DMS 273 treated with DMSO at 0.1 percent for 48 hours (cell line): Measurements from ENCODE around the gene ELMO1.

Experiments used
- DNase-seq: peaks from one replicate; lab custom pipeline; 2025; lab: John Stamatoyannopoulos, UW

ELMO1 gene

DNA sequence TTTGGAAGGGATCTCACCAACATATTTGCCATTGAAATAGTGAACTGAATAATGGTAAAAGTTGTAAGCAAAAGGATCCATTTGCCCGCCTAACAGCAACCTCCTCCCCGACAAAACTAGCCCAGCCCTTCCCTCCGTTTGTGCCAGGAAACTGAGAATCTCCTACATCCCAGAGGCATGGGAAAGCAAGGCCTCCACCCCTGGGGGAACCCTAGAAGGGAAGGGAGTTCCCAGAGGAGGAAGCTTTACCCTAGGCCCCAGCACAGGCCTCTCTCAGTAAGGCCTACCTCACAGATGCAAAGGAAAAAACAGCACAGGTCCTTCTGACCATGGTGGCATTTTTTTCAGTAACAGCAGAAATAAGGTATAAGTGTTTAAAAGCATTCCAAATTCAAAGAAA, 229.7 kb downstream of the ELMO1 start:
- no peak for DNase-seq

DNA sequence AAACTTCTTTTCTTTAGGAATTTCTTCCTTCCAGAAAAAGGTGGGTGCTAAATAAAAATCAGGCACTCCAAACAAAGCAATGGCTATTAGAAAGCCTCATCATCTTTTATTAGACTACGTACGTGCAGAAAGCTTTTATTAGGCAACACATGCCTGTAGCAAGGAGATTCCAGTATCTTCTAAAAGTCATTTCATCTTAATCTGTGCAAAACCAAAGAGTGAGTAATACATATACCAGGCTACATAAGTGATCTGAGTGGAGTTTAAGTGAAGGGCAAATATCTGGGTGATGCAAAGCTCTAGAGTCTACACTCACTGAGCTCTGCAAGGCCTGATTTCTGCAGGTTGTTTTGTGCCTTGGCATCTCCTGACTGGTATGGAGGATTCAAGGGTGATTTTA, 231.7 kb downstream of the ELMO1 start:
- no peak for DNase-seq

DNA sequence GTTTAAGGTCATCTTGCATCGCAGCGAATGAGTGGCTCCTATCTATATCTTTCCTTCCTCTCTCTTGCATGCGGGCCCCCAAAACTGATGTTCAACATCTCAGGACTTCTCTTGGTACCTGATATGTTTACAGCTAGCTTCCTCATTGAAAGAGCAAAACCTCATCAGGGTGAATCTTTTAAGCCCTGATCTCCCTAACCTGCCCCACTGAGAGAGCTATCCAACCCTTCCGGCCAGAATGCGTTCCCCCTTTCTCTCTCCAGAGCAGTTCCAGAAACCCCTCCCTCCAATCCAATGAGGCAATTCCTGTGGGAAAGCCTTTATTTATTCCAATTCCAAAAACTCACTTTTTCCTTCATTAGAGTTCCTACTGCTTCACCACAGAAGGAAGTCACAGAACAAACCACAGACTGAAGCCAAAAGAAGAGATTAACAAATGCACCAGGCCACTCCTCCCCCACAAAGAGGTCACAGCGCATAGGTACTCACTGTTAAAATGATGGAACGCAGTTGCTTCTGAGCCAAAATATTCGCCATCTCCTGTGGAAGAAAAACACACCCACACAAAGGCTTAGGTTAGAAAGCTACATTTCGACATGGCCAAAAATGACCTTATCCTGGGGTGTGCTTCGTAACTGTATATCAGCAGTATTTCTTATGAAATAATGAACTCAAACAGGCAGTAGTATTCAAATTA, 232.4 kb downstream of the ELMO1 start:
- DNase-seq: no peak

DNA sequence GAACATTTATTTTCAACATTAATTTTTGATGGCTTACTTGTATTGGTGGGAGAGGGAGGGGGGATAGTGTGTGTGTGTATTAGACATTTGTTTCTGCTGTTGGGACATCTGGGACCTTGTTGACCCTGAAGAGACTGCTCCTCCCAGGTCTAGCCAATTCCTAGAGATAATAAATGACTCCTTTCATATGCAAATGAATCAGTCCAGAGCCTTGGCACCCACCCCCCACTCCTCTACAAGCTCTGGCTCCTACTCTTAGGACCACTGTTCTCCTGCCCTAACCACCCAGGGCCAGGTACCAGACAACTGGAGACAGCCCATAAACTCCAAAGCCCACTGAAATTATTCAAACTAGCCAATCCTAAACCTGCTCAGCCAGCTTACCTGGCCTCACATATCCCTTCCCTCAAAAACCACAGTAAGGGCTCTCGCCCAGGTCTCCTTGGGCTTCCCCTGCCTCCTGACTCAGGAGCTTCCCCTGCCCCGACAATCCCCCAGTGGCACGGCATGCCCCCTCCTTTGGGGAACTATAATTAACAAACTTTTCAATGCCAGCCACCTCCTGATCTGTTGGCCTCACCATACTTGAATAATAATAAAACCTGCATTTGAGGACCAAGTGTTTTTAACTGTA, 233.3 kb downstream of the ELMO1 start:
- DNase-seq: no peak

DNA sequence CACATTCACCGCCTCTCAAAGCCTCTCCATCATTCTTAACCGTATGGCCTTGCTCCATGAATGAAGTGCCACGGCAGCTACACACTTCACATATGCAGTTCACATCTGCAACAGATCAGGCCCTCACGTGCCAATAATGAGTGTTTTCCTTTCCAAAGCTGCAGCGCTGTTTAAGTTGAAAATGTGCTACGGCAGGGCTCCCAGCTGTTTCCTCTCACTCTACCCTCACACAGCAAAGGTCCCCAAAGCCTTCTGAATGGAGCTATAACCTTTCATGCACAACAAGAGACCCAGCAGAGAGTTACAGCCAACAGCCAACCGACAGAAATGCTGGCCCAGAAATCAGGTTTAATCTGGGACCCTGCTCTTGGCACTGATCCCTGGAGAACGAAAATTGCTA, 236.1 kb downstream of the ELMO1 start:
- DNase-seq: no peak

DNA sequence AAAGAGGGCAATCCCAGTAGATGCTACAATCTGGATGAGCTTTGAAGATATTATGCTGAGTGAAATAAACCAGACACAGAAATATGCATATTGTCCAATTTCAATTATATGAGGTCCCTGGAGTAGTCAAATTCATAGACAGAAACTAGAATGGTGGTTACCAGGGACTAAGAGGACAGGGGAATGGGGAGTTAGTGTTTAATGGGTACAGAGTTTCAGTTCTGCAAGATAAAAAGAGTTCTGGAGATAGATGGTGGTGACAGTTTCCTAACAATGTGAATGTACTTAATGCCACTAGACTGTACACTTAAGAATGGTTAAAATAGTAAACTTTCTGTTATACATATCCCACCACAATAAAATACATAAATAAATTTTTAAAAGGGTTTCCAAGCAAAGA, 236.6 kb downstream of the ELMO1 start:
- no peak for DNase-seq

DNA sequence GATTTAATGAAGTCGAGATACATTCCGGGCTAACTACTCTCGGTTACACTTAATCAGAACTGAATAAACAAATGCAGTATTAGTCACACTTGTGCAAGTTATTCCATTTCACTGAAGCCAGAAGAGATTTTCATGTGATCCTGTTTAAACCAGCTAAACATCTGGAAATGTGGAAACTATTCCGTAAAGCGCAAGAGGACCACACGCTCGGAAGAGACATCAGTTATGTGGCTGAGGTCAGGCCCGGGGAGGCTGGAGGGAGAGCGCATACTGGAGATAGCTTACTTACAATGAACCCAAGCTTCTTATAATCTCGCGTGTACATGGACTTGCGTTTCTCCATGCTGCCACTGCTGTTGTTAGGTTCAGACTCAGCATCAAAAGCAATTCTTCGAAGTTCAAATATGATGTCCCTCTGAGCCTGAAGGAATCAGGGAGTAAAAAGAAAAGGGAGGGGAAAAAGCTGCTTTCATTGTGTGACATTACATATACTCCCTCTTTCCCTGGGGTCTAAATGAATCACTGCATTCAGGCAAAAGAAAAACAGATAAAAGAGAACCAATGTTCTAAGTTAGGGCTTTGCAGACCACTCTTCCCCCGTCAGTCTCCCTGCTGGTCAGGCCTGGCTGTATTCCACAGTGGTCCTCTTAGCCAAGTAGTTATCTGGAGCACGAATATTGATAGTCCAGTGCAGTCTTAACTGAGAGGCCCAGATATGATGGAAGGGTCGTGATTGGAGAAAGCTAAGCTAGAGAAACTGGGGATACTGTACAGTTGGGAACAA, 237.4 kb downstream of the ELMO1 start:
- no peak for DNase-seq

DNA sequence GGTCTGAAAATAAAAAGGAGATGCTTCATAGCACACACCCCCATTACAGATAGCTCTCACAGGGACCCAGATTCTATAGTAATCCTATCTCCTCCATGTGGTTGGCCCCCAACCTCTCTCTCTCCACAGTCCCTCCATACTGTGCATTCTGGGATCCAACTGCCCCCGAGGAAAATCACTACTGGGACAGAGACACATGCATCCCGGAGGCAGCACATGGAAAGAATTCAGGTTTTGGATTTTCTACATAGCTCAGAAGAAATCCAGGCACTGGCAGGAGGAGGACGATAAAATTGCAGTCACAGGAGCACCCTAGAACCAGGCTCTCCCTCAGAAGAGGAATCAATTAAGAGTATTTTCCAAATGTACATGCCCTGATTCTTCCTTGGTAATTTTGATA, 239.5 kb downstream of the ELMO1 start:
- DNase-seq: no peak

DNA sequence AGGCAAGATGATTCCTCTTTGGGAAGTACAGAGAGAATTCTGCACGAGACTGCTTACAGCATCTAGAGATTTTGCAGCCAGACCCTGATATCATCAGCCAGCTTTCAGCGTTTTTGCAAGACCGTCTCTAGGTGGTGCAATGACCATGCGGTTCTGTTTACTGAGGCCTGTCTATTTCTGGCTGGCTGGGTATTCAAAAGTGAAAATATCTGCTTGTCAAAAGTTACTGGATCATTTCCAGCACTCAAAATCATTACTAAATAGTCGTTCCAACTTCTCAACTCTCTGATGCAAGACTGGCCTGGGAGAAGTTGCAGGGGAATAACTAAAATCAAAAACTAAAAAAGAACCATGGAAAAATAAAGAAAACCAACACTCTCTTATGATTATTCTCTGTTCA, 240.1 kb downstream of the ELMO1 start:
- DNase-seq: peak; percentile 10

DNA sequence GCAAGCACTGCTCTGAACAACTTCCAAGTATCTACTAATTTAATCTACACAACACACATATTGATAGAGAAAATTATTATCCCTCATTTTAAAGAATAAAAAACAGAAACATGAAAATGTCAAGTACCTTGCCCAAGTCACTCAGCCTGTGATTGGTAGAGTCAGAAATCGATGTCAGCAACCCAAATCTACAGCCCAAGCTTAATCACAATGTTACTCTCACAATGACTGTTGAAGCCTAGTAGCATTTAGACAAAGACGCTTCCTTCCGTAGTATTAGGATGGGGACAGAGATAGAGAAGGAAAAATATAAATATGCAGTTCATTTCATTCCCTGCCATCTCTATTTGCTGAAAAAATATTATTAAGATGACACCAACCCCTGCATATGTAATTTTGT, 242.5 kb downstream of the ELMO1 start:
- no peak for DNase-seq

DNA sequence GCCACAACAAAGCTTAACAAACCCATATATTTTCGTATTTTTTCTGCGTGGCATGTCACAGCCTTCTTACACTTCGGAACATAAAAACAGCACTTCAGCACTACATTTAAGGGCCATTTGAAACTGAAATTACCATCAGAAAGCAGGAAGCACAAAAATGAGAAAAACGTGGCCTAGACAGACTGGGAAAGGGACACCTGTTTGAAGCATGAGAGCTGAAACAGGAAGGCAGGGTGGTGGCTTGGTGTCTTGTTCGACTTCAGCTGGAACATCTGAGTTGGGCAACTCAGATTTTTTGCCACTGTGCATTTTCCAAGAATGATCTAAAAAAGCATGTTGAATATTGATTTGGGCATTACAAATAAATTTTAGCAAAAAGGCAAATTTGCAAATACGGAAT, 243.2 kb downstream of the ELMO1 start:
- DNase-seq: no peak

DNA sequence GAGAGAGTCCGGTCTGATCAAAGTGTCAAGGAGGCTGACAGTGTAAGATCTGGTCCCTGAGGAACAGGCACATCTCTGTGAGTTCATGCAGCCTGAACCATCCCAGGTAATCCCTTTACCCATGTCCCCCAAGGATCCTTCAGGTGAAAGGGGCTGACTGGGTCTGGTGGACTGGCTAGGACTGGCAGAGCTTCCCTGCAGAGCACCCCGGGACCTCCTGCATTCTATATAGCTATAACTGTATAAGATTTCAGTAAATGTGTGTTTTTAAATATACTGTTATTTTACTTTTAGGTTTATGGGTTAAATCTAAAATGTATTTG, 246.8 kb downstream of the ELMO1 start:
- DNase-seq: no peak

DNA sequence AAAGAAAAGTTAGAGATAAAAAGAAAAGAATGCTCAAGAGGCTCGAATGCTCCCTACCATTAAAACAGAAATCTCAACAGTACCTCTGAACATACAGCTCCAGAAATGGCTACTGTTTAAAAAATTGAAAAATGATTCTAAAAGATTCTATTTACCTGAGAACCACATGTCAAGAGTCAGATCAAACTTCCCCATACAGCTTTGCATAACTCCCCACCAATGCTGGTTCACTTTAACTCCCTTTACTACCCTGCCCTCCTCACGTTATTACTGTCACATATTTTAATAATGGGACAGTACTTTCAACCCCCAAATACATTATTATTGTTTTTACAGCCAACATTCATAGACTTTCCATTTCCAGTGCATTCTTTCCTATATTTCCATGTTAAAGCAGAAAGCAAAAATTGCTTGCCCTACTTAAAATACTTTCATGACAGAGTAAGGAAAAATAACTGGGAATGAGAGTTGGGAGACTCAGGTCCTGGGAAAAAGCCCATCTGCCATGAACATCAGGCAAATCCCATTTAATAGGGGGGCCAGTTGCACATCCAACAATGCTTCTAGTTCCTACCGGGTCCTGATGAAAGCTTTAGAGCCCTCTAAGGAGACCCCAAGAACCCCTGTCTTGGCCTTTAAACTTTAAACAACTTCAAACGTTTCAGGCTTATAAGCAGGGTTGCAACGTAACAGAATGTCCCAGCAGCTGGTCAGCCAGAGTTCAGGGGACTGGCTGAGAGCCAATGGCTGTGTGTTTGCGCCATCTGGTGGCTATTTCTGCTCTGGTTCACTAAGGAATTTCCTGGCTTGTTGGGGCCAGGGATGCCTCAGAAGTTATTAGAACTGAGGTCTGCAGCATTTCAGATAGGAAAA, 247.4 kb downstream of the ELMO1 start:
- DNase-seq: peak; percentile 83

DNA sequence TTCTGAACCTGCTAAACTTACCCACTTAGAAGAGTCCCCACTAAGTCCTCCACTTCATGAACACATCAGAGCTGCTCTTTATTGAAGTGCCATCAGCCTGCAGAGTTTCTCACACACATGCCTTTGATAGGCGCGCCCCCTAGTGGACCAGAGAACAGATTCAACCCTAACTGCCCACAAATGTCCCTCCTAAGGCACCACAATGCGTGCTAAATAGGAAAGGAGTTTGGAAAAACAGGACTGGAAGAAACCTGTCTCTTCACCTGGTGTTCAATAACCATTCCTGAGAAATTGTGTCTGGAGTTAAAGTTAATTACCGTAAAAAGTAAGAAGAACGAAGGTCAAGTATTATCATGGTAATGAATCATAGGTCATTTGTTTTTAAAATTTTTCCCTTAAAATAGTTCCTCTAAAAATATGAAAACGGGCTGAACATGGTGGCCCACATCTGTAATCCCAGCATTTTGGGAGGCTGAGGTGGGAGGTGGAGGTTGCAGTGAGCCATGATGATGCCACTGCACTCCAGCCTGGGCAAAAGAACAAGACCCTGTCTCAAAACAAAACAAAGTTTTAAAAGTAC, 249.7 kb downstream of the ELMO1 start:
- peak; percentile 30 for DNase-seq

DNA sequence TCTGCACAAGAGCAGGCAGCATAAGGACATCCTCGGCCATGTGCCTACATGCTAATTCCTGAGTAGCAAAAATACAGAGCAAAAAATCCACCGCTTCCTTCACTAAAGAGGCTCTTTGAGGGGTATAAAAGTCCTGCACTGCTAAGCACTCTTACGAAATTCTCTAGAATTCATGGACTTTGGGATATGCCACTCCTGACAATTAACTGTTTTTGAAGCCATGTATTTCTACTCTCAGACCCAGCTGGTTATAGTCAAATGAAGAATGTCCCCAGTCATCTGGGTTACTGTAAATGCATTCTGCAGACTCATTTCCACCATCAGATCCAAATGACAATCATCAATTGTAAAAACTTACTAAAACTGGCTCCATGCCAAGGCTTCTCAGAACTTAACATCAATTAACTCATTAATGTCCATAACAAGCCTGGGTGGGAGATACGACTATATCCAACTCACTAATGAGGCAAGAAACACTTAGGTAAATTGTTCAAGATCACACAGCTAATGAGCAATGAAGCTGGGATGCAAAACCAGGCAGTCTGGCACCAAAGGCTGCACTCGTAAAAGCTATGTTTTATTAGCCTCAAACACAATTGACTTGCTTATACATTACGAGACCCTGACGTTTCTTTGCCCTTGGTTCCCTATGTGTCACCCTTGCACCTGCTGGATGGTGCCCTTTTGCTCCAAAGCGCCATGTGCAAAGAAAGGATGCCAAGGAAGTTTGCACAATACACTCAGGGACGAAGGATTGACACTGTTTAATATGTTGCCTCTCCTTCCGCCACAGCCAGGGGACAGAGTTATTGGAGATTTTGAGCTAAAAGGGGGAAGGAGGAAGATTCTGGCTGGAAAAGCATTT, 250.4 kb downstream of the ELMO1 start:
- no peak for DNase-seq

DNA sequence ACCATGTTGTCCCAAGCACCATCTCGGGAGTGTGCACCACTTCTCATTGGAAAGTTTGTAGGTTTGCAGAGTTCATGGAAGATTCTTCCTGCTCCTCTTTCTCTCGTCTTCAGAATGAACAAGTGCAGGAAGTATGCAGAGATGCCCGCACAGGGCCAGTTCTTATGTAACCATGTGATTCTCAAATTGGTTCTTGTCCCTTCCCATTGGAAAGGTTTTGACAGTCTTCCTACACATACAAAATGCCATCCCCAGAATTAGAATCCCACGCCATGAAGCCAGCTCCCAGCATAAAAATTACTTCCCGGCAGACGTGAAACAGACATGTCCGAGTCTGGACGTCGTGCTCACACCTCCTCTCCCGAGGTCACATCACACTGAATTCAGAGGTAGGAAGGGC, 251.6 kb downstream of the ELMO1 start:
- no peak for DNase-seq

DNA sequence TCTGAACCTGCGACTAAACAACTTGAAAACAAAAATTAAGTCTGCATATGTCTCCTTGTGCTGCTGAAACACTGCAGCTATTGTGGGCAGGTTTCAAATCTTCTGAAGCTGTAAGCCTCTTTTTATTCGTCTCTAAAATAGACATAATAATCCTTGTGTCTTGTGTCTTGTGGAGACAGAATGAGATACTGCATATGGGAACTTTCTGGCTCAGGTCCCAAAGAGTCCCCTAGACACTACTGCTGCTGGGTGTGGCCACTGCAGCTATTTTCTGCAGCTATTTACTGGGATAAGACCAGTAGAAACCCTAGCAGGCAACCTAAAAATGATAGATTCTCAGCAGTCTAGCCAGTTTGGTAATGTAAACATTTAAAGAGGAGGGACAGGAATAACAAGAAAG, 252.0 kb downstream of the ELMO1 start:
- DNase-seq: no peak

DNA sequence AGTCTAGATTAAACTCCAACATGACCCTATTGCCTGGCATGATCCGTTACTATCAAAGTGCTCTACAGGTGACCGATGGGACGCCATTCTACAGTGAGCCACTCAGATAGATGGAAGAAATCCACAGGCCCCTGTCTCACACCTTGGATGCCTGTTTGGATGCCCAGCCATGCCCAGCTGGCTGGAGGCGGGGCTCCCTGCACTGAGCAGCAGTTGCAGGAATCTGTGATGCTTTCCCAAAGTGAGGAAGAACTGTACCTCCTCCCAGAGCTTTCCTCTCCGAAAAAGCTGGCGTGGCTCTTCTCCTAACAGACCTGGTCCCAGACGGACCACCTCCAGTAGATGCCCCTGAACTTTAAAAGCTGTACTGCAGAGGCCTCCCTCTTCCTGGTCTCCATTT, 253.3 kb downstream of the ELMO1 start:
- no peak for DNase-seq

DNA sequence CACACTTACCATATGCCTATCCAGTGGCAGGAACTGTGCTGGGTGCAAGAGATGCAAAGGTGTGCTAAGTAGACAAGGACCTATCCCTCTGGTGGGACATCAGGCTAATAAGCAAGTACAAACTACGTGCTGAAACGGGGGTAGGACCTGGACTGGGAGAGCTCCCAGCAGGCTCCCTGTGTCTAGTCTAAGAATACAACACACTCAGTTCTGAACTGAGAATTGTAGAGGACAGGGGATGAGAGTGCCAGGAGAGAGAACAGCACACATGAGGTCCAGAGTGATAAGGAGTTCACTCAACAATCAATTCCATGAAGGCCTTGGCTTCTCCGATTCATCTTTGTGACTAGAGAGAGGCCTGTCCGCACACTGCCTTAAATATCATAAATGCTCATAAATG, 253.7 kb downstream of the ELMO1 start:
- no peak for DNase-seq

DNA sequence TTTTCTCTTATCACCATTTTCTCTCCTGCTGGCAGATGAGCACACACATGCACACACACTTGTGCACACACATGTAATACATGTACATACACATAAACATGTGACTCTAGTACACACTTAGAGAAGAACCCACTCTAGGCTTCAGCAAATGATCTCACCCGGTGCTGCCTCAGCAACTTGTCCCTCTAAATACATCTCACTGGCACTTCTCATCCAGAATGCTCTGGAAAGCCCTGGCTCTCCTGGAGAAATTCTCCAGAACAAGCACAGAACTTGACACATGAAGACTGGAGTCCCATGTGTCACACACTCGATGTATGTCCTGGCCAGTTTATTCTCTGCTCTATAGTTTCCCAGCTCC, 254.9 kb downstream of the ELMO1 start:
- DNase-seq: no peak

DNA sequence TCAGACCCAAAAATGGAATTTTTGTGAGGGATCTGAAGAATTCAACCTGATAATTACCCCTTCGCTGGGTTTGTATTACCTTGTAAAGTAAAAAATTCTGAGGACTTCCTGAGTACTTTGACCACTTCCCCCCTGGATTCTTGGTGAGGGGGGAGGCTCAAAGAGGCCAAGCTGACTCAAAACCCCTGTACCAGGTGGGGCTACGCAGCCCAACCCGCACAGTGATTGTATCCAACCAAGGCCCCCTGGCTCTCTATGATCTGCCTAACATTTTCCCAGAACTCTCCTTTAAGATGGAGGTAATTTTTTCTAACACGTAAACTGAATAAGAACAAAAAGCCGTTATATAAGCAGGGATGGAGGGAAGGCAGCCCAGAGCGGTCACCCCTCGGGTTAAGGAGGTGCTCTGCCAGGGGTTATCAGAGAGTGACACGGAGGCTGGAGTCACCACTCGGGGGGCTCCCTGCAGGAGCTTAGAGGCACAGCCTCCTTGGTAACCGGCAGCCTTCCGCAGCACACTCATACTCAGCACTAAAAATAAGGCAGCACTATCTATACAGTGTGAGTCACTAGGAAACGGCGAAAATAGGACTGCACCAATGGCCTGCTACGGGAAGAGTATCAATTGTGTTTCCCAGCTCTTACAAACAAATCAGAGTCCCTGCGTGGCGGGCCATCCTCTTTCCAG, 255.4 kb downstream of the ELMO1 start:
- DNase-seq: no peak
